Stimulated activated CD8-positive, alpha-beta memory T cell treated with anti-CD3 and anti-CD28 coated beads, Interleukin-12 subunit alpha, Interleukin-12 subunit beta, amount 100 ng/mL, for 4 hours (primary cell): ENCODE measurements around the gene WNT2.
"Not testable (repeated sequence)": the region's sequence is repeated elsewhere in the genome, so short reads cannot be mapped to it uniquely, and the experiment has no call there.

Experiments used
- DNase-seq: peaks from one replicate; pipeline ENCODE4 v3.0.0-alpha.2; 2020; ENCODE audit warnings: low read depth

The WNT2 gene

DNA sequence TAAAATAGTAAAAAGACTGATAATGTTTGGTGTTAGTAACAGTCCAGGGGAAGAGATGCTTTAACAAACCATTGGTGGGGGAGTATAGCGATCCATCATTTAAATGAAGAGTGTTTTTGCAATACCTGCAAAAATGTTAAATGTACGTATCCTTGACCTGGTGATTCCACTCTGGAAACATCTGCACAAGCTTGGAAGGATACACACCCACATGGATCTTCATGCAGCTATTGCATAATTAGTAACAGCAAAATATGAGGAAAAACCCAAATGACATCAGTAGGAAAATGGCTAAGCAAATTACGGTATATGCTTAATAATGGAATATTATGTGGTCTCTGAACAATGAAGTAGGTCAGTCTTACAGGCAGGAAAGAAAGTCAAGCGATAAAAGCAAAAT lies 20.5 kb downstream of the WNT2 start:
- no peak for DNase-seq

DNA sequence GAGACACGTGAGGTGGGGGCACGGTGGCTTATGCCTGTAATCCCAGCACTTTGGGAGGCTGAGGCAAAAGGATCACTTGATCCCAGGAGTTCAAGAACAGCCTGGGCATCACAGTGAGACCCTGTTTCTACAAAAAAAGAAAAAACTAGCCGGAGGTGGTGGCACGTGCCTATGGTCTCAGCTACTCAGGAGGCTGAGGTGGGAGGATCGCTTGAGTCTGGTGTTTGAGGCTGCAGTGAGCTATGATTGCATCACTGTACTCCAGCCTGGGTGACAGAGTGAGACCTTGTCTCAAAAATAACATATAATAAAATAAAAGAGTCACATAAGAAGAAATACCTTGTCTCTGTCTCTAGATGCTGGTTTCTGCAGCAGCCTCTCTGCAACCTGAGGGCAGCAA lies 22.4 kb downstream of the WNT2 start:
- not testable (repeated sequence) for DNase-seq

DNA sequence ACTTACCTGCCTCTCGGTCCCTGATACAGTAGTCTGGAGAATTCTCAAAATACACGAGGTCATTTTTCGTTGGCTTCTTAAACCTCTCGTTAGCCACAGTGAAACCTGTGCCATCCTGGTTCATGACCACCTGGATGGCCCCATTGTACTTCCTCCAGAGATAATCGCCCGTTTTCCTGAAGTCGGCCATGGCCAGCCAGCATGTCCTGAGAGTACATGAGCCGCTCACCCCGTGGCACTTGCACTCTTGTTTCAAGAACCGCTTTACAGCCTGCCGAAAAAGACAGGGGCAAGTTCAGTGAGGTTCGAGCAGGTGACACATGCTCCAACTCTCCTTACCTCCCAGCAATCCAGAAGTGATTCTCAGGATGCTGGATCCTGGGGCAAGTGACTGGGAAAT lies 25.3 kb downstream of the WNT2 start:
- no peak for DNase-seq

DNA sequence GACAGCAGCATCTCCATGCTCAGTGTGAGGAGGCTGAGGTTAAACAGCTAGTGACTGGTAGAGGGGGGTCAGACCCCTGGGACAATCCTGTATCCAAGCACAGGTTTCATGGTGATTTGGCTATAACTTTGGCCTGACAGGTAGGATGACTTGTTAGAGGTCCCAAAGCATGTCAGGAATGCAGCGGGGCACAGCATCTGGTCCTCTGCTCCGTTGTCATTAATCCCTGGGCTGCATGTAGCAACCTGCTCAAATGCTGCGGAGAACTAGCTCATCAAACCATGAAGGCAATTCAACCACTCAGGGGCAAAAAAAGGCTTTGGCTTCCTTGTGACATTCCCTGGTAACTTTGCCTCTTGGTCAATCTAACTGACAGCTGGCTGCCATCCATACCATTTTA lies 26.8 kb downstream of the WNT2 start:
- DNase-seq, result no peak

GRCh38 chr7:117285826-117286225 lies 37.0 kb downstream of the WNT2 start:
- no peak for DNase-seq

DNA sequence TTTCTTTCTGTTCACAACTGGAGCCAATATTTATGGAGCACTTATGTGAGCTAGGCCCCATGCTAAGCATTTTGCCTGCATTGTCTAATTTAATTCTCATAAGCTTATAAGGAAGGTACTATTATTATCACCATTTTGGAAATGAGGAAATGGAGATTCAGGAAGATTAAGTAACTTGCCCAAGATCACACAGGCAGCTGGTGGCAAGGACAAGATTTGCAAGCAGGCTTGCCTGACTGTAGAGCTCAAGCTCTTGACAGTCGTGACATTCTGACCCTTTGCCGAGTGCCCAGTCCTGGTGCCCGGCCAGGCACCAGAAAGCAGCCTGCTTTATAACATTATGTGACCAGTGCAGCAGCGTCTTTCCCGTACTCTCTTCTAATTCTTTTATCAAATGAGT lies 38.2 kb downstream of the WNT2 start:
- DNase-seq, result no peak

- no peak for DNase-seq
Observed at GRCh38 chr7:117283779-117284178, 39.1 kb downstream of the WNT2 start.

- DNase-seq, result no peak
Observed at GRCh38 chr7:117283371-117283770, 39.5 kb downstream of the WNT2 start.

- no peak for DNase-seq
Observed at GRCh38 chr7:117282239-117282812, 40.5 kb downstream of the WNT2 start.

DNA sequence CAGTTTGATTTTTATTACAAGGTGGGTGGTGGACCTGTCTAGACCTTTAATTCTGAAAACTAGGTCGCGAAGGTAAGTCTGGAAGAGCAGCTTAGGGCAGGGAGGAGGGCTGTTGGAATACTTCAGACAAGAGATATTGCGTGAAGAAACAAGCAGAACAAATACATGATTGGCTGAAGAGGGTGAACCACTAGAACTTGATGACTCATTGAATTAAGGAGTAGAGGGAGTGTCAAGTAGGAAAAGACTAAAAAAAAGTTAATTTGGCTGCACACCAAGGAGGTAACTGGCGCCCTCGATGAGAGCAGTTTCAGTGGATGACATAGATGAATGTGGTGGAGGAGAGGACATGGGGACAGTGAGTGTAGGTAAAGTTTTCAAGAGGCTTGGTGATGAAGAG lies 41.3 kb downstream of the WNT2 start:
- DNase-seq, result no peak

DNA sequence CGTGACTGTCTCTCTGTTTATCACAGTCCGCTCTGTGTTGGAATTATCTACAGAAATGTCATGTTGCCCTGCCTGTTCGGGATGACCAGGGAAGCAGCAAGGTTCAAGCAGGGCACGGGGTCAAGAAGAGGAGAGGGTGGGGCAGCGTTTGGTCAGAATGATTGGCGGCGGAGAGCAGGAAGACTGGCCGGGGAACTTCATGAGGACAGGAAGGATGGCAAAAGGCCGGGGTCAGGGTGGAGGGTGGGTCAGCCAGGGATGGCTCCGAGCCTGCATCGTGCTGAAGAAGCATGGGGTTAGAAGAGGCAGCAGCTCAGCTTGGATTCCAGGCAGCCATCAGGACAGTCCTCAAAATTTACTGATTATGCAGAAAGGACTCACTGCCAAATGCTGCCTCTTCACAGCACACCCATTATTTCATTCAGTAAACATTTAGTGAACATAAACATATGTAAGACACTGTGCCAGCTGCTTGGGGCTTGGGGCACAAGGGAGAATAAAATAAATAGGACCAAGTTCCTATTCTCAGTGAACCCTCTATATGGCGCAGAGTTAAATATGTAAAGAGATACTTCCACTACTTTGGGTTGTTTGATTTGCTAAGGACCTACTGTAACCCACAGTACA lies 42.8 kb downstream of the WNT2 start:
- DNase-seq, result no peak

DNA sequence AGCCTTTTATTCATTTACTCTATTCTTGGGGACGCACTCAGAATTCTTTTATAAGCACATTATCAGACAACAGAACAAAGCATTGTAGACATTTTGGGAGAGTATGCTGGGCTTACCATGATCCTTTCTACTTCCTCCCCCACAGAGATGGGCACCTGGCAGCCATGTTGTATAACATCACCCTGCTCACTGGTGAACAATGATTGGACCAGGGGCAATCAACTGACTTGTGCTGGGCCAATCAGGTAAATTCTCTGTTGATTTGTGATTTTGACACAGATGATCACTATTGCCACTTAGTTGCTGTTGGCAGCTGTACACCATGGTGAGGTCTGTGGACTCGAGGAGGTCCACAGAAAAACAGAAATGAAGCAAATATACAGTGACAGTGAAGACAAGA lies 43.7 kb downstream of the WNT2 start:
- DNase-seq, result no peak

DNA sequence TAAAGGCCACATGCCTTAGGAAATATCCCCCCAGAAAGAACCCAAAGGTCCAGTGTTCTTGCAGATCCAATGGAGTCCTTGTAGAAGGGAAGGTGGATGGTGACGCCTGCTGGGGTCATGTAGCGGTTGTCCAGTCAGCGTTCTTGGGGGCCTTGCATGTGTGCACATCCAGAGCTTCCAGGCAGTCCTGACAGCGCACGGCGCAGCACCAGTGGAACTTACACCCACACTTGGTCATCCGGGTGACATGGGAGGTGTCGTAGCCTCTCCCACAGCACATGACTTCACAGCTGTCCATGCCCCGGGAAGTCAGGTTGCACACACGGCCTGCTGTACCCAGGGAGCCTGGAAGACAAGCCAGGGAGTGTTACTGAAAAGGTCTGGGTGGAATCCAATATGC lies 44.8 kb downstream of the WNT2 start:
- no peak for DNase-seq

DNA sequence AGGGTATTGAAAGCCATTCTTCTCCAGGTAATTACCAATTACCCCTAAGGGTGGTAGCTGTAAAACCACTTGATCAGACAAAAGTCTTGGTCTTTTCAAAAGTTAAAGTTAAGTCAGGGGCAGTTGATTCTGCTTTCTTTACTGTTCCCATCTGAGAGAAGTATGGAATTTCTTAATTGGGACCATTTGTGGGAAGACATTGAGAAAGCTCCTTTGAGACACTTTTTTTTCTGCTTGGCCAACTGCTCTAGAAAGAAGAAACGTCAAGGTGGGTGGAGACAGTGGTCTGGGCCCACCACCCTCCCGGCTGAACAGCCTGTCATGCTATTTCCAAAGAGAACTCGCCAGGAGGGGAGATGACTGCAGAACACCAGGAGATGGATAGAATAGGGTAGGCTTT lies 45.3 kb downstream of the WNT2 start:
- DNase-seq, result no peak

- DNase-seq, result no peak
Observed at GRCh38 chr7:117274951-117275350, 47.9 kb downstream of the WNT2 start.

GRCh38 chr7:117273814-117274225 lies 49.0 kb downstream of the WNT2 start:
- DNase-seq, result no peak

GRCh38 chr7:117273325-117273724 lies 49.5 kb downstream of the WNT2 start:
- DNase-seq, result no peak

GRCh38 chr7:117272017-117272759 lies 50.7 kb downstream of the WNT2 start:
- DNase-seq, result no peak

DNA sequence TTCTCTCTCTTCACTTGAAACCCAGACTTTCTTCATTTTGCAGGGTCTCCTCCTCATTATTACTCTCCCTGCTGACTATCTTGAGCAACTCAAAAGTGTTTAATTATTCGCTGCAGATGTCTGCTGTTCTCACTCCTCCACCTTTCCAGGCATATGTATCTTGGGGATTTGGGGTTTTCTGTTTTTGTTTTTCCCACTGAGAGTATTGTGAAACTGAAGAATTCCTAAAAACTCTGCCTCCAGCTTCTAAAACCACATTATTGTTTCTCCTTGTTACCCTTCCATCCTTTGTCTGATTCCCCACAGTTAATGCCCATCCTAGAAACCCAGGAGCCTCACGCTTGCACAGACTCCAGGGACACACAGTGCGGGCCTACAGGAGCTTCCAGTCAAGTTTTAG lies 51.3 kb downstream of the WNT2 start:
- DNase-seq, result no peak

DNA sequence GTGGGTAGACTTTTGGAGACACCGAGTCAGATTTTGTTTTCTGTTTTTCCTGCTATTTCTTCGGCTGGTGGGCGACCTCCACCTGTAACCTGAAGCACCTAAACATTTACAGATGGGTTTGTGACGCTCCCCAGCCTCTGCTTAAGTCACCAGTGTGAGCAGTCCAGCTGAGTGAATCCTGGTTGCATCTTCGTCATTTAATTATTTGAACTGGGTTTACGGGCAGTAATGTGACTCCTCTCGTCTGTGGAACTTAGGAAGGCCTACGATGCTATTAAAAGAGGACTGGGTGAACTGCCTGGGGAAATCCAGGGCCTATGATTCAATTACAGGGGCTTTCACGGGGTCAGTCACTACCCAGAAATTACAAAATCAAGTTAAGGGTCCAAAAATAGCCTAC lies 52.5 kb downstream of the WNT2 start:
- DNase-seq, result no peak

DNA sequence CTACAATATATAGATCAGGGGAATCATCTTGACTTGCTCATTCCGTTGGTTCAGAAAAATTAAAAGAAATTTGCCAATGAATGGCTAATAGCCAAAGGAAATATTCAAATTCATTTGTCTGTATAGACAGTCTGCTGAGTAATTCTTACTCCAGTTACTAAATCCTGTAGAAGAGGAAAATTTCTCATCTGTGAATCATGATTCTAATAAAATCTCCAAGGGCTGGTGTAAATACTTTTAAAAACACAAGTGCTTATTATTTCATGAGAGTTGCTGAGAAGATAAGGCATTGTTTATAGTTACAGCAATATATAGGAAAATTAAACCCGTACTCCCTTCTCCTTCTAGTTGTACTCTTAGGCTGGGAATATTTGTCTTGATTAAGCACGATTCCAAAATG lies 53.0 kb downstream of the WNT2 start:
- no peak for DNase-seq

- no peak for DNase-seq
Observed at GRCh38 chr7:117269417-117269816, 53.4 kb downstream of the WNT2 start.

DNA sequence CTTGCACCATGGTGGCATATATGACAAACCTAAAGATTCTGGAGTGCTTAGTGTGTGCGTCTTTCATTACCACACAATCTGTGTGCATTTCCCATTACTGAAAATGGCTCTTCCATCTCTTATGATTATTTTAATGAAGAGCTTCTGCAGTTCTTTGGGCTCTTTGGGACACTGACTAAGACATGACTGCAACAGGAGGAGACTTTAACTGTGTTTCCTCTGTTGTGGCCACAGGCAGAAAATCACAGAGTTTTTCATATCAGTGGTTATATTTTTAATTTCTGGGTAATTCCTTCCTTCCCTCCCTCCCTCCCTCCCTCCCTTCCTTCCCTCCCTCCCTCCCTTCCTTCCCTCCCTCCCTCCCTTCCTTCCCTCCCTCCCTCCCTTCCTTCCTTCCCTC lies 58.1 kb downstream of the WNT2 start:
- DNase-seq, result no peak

GRCh38 chr7:117262546-117262945 lies 60.3 kb downstream of the WNT2 start:
- no peak for DNase-seq
